BJ (cell line): ENCODE data around the gene UBXN2A. TPM values are rescaled to one million over a fixed set of nuclear protein-coding genes. Genes with fewer than 3 reads are reported as not detected.

Experiments
- CTCF ChIA-PET: fragments of 350-600 bp; formaldehyde crosslinking; extraction: SDS; loops from one replicate; lab custom pipeline; 2021; ENCODE audit warnings: antibody characterized with exemption, inconsistent platforms; lab: Yijun Ruan, JAX
- POLR2A ChIA-PET: fragments of 300-600 bp; sonication (Branson Sonifier 250); formaldehyde crosslinking; extraction: SDS; loops from one replicate; lab custom pipeline; 2021; ENCODE audit warnings: antibody characterized with exemption; lab: Charles Lee
- DNase-seq: peaks from one replicate; pipeline ENCODE4 v3.0.0-alpha.2; 2011; ENCODE audit warnings: low read depth
- H3K27me3 ChIP-seq: 2 replicates; pipeline ENCODE4 v1.6.0; 2011; ENCODE audit warnings: low read length; ENCODE audit not compliant: control insufficient read depth, insufficient read depth
- H3K36me3 ChIP-seq: 2 replicates; pipeline ENCODE4 v1.5.1; 2011; ENCODE audit warnings: low read length; ENCODE audit not compliant: control insufficient read depth, insufficient read depth
- H3K4me3 ChIP-seq: 2 replicates; pipeline ENCODE4 v1.5.1; 2011; ENCODE audit warnings: low read depth, mild to moderate bottlenecking, control low read depth, low read length
- CTCF ChIP-seq: IDR thresholded peaks from 2 replicates; pipeline ENCODE4 v1.5.1; 2011; ENCODE audit warnings: low read depth, mild to moderate bottlenecking, control low read depth, inconsistent platforms, low read length, moderate library complexity; ENCODE audit not compliant: insufficient read depth
- polyA plus RNA-seq: library from polyadenylated mRNA; depleted of rRNA; stranded (reverse); fragments of >200 nt; gene quantifications from 2 replicates; pipeline ENCODE4 v1.2.3, GENCODE V29; 2011

UBXN2A gene
- polyA plus RNA-seq, 1 experiment, result 5.8 TPM

- no peak for DNase-seq
- no peaks in the 10 kb centered on the region for H3K27me3 ChIP-seq
- H3K36me3 ChIP-seq, result no peaks in the 10 kb centered on the region
- TF ChIP-seq CTCF, result no peak
- H3K4me3 ChIP-seq, result peak overlapping the region; percentile 75
- CTCF ChIA-PET, result interaction anchor here (0.7 kb wide), 1 partner anchor 17 kb away, joined by 3 read pairs; no protein-coding TSS in a partner anchor
- POLR2A ChIA-PET, result no interaction called here
Measured at GRCh38 chr2:24048769-24049484, 108.7 kb downstream of the UBXN2A start.

GRCh38 chr2:24049485-24050021 is 109.3 kb downstream of the UBXN2A start, which contains the start of gene FKBP1B:
FKBP1B (plus strand) TSS chr2:24049741; CDS start chr2:24049850, 109 bp downstream.
- CTCF ChIA-PET, result interaction anchor here (1.2 to 1.8 kb wide), 3 partner anchors 11 to 123 kb away, joined by 3 to 8 read pairs (median 5); partner anchors contain the start of gene ATAD2B
- DNase-seq, result peak; percentile 4
- TF ChIP-seq CTCF, result no peak
- no peaks in the 10 kb centered on the region for H3K36me3 ChIP-seq
- POLR2A ChIA-PET, result no interaction called here
- H3K27me3 ChIP-seq, result no peaks in the 10 kb centered on the region
- H3K4me3 ChIP-seq, result peak within 1 kb of the TSS; percentile 75

GRCh38 chr2:24050041-24050979 is 110.0 kb downstream of the UBXN2A start:
- H3K36me3 ChIP-seq, result no peaks in the 10 kb centered on the region
- ChIA-PET CTCF (interaction anchor here (1.2 to 1.8 kb wide), 3 partner anchors 10 to 124 kb away, joined by 3 to 8 read pairs (median 5); partner anchors contain the start of gene ATAD2B), POLR2A (no interaction called here)
- no peak for DNase-seq
- no peaks in the 10 kb centered on the region for H3K27me3 ChIP-seq
- no peak for TF ChIP-seq CTCF
- H3K4me3 ChIP-seq, result peak overlapping the region; percentile 75

- no peaks in the 10 kb centered on the region for H3K36me3 ChIP-seq
- no peak for TF ChIP-seq CTCF
- CTCF ChIA-PET, result interaction anchor here (1.3 to 1.6 kb wide), 3 partner anchors 10 to 125 kb away, joined by 3 to 4 read pairs (median 3); partner anchors contain the start of gene ATAD2B
- DNase-seq, result no peak
- no peak overlapping the region for H3K4me3 ChIP-seq
- H3K27me3 ChIP-seq, result no peaks in the 10 kb centered on the region
- POLR2A ChIA-PET, result no interaction called here
Measured at GRCh38 chr2:24051833-24052232, 111.6 kb downstream of the UBXN2A start.
